DMS114 treated with DMSO at 0.1 percent for 48 hours (cell line): ENCODE data around the gene TIMM17A.
A peak's percentile ranks its signal among the peaks of the same experiment; 100 is the strongest.

Experiments used
- DNase-seq: peaks from one replicate; lab custom pipeline; 2025; ENCODE audit not compliant: unreplicated experiment; lab: John Stamatoyannopoulos, UW

Gene TIMM17A

GRCh38 chr1:201955009-201955728 lies at the start of gene TIMM17A:
TSS of gene TIMM17A (plus strand) at chr1:201955503. CDS start at chr1:201955527, 24 bp downstream.
- DNase-seq, result peak; percentile 97

GRCh38 chr1:201906336-201906735 lies 49.0 kb upstream of the TIMM17A start:
- no peak for DNase-seq

- no peak for DNase-seq
Measured at GRCh38 chr1:201907621-201908020, 47.7 kb upstream of the TIMM17A start.

- DNase-seq, result no peak
Measured at GRCh38 chr1:201911826-201912571, 43.3 kb upstream of the TIMM17A start.

GRCh38 chr1:201912832-201913231 lies 42.5 kb upstream of the TIMM17A start:
- DNase-seq, result no peak

- DNase-seq, result no peak
Measured at GRCh38 chr1:201914456-201915235, 40.7 kb upstream of the TIMM17A start.

- no peak for DNase-seq
Measured at GRCh38 chr1:201916649-201917249, 38.6 kb upstream of the TIMM17A start.

- no peak for DNase-seq
Measured at GRCh38 chr1:201917362-201918033, 37.8 kb upstream of the TIMM17A start.

GRCh38 chr1:201918343-201918742 lies 37.0 kb upstream of the TIMM17A start:
- DNase-seq, result no peak

- no peak for DNase-seq
Measured at GRCh38 chr1:201921952-201922558, 33.2 kb upstream of the TIMM17A start.

- DNase-seq, result no peak
Measured at GRCh38 chr1:201925301-201925567, 30.1 kb upstream of the TIMM17A start.

GRCh38 chr1:201925981-201926645 lies 29.2 kb upstream of the TIMM17A start:
- DNase-seq, result no peak

GRCh38 chr1:201928266-201928665 lies 27.0 kb upstream of the TIMM17A start:
- no peak for DNase-seq

- DNase-seq, result no peak
Measured at GRCh38 chr1:201930137-201930536, 25.2 kb upstream of the TIMM17A start.

GRCh38 chr1:201930803-201931202 lies 24.5 kb upstream of the TIMM17A start:
- no peak for DNase-seq

- no peak for DNase-seq
Measured at GRCh38 chr1:201933840-201934430, 21.4 kb upstream of the TIMM17A start.

GRCh38 chr1:201937624-201938213 lies 17.6 kb upstream of the TIMM17A start:
- DNase-seq, result no peak

GRCh38 chr1:201938440-201939035 lies 16.8 kb upstream of the TIMM17A start:
- DNase-seq, result no peak

GRCh38 chr1:201939148-201939547 lies 16.2 kb upstream of the TIMM17A start:
- no peak for DNase-seq
